HG03565 (cell line): ENCODE results near the gene GMEB2.

Experiments
- ATAC-seq: cut with Tn5 transposase; IDR thresholded peaks from one replicate; pipeline ENCODE4 v1.9.1; 2021; ENCODE audit warnings: mild to moderate bottlenecking, moderate library complexity; ENCODE audit not compliant: unreplicated experiment

Gene GMEB2

DNA sequence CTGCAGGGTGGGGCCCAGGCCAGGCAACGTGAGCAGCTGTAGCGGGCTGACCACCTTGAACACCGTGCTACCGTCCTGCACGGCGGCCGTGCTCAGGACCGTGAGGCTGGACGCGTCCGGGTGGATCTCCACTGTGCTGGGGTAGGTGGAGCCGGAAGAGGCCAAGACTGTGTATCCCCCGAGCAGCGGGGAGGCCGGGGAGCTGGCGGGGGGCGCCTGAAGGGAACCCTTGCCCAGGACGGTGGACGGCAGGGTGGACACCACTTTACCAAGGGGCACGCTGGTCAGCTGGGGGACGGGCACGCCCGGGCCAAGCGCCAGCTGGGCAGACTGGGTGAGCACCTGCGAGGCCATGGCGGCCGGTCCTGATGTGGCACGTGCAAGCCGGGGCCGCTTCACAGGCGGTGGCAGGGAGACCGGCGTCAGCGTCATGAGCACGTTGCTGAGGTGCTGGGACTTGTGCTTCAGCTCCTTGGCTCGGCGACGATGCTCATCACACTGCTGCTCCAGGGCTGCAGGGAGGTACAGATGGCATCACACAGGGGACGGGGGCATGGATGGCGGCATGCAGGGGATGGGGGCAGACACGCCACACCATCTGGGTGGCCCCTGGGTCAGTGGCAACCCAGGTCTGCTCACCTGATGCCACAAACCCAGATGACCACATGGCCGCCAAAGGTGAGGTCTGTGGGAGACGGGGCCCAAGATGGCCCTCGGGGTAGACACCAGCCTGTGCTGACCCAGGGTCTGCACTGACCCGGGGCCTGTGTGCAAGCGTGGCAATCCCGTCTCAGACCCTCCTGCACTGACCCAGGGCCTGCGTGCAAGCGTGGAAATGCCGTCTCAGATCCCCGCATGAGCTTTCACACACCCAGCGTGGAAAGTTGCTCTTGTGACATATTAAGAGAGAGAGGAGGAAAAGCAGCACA is 36.4 kb downstream of the GMEB2 start:
- no peak for ATAC-seq

DNA sequence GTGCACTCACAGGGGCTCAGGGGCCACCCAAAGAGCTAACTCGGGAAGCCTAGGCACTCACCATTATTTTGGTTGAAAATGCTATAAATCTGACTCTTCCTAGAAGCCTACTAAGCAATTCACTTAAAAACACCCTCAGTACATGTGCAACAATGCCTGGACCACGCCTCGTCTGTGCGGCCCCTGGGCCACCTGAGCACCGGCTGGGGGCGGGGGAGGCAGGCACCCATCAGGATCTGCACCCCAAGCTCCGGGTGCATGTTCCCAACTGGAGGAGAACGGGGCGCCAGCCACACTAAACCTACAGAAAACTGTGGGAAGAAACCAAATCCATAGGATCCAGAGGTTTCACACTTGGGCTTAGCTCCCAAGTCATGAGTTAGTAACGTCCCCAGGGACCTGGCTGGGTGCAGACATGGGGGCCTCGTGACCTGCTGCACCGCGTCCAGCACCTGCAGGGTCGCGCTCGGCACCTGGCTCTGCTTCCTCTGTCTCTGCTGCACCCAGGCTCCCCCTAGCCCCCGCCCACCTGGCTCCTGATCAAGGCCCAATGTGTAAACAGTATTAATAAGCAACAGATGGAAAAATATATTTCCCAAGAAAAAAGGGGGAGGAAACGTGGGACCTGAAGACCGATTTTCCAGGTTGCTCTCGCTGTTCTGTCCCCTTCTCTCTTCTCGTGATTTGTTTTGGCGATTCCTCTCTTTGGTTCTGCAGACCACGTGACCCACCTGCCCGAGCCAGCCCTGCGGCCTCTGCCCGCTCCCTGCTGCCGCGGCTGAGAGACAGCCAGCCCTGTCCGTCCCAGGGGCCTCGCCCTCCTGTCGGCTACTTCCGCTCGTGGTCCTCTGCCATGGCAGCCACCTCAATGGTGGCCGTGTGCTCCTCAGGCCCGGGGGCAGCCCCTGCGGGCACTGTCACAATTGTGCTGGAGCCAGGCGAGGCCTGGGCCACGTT is 37.4 kb downstream of the GMEB2 start:
- no peak for ATAC-seq

DNA sequence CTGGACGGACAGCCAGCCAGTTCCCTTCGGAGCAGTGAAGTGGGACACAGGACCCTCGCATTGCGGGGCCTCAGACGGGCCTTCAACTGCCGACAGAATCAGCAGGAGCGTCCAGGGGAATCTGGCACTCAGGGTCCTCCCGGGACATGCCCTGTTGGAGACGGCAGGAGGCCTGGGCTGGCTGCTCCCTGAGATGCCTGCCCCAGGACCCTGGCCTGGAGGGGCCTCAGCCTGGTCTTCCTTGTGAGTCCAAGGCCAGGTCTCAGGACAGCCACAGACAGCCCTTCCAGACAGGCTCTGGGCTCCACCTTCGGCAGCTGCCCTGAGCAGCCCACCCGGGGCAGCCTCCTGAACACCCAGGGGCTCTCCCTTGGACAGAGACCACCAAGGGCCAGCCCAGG is 38.3 kb downstream of the GMEB2 start:
- ATAC-seq = no peak

DNA sequence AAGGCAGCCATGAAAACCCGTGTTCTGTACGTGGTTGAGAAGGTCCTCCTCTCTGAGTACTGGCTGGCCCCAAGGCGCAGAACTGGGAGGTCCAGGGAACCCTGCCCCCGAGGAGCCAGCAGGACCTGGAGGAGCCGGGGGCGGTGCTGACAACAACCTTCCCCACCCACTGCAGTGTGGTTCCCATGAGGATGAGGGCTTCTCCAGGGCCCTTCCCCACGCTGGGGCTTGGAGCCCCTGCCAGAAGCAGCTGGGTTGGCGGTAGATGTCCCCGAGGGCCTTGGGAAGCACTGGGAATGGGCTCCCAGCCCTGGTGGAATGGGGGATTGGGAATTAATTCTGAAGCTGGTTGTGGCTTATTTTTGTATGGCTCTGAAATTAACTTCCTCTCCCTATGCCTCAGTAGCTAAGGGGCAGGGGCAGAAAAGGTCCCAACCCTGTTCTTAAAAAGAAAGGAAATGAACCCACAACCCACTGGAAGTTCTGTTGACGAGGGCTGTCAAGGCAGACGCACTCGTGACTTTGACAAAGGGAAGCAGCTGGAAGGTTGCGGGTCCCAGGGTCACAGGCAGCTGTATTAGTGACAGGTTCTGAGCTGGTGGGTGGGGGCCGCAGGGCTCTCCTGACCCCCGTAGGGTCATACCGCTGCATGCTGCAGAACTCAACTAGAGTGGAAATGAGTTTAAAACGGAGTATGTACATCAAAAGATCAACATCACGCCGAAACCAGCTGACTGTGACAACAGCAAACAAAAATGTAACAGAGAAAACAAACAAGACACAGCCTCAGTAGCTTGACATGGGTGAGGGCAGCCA is 38.9 kb downstream of the GMEB2 start:
- ATAC-seq = no peak

DNA sequence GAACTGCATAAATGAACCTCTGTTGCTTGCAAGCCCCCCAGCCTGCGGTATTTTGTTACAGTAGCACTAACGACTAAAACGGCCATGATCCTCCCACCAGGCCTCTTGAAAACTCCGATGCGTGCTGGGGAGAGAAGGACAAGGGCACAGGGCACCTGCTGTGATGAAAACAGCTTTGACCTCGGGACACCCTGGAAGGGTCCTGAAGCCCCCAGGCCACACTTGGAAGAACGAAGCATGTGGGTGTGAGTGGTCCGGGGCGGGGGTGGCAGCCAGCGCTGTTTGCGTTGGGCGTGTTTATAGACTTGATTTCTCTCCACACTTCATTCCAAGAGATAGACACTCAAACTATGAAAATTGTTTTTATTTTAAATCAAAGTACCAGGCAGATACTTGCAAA is 39.6 kb downstream of the GMEB2 start:
- no peak for ATAC-seq

DNA sequence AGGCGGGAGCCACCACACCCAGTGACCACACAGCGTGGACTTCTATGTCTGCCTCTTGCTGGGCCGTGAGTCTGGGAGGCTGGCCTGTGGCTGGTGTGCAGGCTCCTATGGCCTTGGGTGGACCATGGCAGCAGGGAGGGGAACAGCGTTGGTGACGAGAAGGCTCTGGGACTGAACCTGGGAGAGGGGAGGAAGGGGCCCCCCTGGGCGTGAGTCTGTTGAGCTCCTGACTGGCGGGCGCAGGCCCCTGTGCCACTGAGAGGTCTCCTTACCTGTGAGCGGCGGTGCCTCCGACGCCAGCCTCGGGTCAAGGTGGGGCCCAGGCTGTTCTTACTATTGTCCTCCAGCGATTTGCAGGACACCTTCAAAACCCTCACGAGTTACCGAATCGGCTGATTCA is 40.1 kb downstream of the GMEB2 start:
- ATAC-seq = no peak

DNA sequence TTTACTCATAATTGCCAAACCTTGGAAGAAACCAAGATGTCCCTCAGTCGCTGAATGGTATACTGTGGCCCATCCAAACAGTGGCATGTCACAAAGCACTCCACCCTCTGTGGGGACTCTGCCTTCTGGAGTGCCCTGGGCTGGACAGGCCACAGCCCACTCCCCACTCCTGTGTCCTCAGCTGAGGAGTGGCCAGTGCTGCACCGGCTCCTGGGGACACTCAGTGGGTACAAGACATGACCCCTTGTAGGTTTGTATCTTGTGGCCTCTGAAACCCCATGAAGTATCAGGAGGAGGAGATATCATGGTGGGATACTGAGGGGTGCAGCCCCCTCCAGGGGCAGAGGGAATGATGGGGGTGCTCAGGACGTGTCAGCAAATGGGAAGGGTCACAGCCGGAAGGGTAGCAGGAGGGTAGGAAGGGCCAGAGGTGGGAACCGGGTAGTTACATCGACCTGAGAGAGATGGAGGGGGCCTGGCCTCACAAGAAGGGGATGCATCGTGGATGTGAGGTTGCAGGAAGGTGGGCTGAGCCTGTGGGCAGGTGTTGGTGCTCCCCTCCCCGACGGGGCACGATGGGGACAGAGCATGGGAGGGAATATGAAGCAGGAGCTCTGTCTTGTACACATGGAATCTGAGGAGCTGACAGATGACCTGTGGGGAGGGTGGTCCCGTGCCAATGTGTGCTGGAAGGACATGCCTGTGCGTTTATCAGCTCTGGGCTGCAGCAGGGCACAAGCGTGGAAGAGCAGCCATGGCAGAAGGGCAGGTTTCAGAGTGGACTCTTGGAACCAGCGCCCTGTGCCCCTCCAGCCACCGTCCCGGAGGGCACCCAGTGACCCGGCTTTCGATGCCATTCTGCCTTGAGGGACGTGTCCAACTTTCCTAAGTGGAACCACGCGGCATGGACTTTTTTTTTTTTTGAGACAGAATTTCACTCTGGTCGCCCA is 41.0 kb downstream of the GMEB2 start:
- ATAC-seq = no peak

DNA sequence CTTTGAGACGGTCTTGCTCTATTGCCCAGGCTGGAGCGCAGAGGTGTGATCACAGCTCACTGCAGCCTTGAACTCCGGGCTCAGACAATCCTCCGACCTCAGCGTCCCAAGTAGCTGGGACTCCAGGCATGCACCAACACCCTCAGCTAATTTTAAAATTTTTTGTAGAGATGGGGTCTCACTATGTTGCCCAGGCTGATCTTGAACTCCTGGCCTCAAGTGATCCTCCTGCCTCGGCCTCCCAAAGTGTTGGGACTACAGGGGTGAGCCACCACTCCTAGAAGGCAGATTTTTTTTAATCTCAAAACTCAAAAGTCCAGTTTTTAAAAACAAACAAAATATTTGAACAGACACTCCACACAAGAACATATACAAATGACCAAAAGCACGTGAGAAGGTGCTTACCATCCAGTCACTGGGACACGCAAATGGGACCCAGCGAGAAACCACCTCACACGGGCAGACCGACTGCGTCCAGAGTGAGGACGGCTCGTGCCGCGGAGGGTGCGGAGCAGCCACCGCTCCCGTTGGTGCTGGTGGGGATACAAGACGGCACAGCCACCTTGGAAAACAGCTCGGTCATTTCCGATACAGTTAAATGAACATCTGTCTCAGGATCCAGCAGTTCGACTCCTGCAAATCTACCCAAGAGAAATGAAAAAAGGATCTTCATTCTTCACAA is 44.4 kb downstream of the GMEB2 start:
- no peak for ATAC-seq

DNA sequence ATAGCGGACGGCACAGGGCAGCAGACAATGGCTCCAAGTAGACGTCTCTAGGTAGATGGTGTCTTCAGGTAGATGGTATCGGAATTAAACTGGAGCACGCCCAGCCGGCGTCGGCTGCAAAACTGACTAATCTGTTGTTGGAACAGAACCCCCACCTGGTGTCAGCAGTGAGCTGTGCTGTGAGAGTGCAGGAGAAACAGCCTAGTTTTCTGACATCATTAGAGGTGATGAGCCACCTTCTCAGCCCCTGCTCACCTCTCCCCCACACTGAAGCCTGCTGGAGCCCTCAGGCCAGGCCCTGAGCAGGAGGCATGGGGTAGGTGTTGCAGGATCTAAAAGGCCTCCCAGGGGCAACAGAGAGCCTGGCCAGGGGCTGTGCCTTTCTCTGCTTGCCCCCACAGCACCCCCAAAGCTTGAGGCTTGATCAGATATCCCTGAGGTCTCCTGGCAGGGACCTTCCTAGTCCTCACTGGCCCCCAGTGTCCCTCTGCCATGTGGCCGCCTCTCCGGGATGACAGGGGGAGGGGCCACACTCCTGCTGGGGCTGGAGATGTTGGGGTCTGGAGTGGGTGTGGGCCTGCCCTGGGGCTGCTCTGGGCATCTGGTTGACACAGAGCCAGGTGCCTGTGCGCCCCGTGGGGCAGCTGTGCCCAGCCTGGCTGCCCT is 46.0 kb downstream of the GMEB2 start:
- no peak for ATAC-seq

DNA sequence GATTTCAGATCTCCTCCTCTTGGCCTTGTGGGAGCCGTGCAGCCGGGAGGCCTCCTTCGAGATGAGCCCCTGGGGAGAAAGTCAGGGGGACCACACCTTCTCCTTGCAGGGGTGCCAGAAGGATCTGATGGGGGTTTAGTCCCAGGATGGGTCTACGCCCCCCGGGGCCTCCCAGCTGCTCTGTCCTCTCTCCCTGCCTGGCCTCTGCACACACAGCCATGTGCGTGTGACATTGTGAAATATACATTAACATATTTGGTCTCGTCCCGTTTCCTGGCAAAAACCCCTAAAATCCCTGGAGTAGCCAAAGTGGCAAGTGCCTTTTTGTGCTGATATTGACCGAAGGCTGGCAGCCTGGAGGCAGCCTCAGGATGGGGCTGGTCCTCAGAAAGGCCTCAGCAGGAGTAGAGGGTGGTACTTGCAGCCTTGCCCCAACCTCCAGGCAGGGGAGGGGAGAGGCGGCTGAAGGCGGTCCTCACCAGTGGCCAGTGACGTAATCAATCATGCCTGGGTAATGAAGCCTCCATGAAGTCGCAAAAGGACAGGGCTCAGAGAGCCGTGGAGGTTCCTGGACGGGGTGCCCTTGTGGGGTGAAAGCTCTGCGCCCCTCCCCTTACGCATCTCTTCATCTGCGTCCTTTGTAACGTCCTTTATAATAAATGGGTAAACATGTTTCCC is 47.7 kb downstream of the GMEB2 start:
- ATAC-seq = no peak

DNA sequence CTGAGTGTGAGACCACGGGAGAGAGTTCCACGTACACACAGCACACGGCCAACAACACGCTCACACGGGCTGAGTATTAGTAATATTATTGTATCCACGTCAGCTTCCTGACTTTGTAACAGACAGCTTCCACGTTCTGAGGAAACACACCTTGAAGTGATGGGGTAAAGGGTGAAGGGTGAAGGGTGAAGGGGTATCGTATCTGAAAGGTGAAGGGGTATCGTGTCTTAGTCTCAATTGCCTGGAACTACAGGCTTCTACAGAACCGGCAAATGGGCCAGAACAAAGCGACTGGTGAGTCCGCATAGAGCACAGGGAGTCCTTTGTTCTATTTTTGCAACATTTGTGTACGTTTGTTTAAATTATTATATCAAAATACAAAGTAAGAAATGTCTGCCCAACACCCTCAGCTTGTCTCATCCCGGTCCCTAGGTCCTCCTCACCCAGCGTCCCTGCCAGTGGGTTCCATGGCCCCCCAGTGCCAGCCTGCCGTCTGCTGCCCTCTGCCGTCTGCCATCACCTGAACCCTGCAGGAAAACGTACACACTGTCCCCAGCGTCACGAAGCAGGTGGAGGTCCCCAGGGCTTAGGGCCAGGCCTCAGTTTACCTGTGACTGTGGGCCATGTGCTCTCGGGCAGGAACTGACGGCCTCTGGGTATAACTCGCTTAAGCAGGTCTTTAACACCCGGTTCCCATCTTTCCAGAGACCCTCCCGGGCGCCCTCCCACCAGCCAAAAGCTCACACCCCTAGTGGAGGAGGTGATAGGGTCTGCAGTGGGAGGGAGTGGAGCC is 48.5 kb downstream of the GMEB2 start:
- ATAC-seq = no peak

DNA sequence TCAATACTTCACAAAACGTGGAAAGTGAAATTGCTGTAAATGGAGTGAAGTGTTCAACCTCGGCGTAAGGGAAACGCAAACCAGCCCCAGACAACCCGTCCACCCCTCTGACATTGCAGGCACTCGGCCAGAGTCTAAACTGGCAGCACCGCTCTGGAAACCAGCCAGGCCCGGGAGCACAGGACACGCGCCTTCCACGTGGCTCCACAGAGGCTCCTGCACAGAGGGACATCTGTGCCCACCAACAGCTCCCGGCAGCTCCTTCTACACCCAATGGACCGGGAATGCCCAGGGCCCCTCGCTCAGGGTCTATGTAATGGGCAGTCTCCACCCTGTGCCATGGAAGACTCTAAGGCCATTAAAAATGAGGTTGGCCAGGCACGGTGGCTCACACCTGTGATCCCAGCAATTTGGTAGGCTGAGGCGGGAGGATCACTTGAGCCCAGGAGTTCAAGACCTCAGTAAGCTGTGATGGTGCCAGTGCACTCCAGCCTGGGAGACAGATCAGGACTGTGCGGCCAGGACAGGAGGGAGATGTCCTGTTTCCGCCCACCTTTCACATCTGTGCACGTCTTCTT is 49.5 kb downstream of the GMEB2 start:
- no peak for ATAC-seq

DNA sequence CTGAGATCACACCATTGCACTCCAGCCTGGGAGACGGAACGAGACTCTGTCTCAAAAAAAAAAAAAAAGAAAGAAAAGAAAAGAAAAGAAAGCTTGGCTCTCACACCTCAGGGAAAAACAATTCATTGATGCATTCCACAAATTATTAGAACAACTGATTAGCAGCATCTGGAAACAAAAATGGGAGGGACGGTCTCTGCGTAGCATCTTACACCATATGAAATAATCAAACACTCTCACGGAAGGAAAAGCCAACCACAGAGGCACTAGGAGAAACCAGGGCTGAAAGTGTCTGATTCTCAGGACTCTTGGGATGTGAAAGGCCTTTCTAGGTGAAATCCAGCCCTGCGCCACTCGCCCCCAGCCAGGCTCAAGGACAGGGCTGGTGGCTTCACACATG is 50.6 kb downstream of the GMEB2 start:
- ATAC-seq = no peak

DNA sequence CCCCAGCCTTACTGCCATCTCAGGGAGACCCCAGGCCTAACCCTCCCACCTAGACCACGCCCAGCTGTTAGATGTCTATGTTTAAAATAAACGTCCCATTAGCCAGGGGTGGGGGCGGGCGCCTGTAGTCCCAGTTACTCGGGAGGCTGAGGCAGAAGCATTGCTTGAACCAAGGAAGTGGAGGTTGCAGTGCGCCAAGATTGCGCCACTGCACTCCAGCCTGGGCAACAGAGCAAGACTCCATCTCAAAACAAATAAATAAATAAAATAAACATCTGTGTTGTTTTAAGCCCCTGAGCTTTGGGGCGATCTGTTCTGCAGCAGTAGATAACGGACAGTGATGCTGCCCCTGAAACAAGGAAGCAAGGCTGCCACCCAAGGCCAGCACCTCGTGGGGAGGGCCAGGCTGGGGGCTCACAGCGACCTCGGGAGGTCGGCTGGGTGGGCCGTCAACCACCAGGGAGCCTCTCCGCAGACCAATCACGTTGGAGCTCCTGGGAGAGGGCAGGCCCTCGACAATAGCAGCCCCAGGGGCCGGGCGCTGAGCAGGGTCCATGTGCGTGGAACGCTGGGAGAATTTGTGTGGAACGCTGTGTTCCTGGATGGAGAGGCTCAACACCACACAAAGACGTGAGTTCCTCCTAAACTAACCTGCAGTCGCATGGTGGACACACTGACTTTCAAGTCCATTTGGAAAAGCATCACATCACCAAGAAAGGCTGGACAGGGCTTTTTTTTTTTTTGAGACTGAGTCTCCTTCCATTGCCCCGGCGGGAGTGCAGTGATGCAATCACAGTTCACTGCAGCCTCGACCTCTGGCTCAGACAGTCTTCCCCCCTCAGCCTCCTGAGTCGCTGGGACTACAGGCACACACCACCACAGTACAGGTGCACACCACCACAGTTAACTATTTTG is 51.8 kb downstream of the GMEB2 start:
- ATAC-seq = no peak

DNA sequence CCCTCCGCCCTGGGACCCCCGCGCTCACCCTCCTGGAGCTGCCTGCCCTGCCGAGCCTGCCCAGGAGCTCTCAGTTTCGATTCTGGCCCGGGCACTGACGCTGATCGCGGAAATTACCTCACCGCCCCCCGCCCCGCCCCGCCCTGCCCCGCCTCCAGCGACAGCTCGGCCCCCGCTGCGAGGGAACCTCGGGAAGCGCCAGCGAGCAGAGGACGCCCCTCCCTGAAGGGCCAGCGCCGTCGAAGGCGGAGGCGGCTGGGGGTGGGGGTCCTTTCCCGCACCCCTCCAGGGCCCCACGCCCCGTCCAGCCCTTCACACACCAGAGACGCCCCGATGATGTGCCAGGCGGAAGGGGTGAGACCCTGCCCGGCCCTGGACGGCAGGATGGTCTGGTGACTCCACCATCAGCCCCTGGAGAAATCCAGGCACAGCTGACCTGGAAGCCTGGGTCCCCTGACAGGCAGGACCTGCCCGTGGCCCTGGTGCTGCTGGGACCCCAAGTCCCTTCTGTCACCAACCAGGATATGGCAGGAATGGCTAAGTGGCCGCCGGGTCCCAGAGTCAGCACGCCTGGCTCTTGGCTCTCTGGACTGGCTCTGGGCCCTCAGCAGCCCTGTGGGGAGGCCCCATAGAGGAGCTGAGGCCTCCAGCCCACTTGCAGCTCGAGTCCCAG is 52.6 kb downstream of the GMEB2 start, which contains the start of gene HELZ2:
HELZ2 (minus strand) TSS at position 84 of the 673 bp plus-strand sequence. CDS start 1,854 bp downstream, outside the sequence.
- ATAC-seq = no peak
